ENCODE measurements around the gene CLEC17A.
A peak's percentile ranks its signal among the peaks of the same experiment; 100 is the strongest.
"Not testable (repeated sequence)": the region's sequence is repeated elsewhere in the genome, so short reads cannot be mapped to it uniquely, and the experiment has no call there.

Gene CLEC17A

GRCh38 chr19:14584372-14584771, 1.5 kb downstream of the CLEC17A start:
- DNase-seq: not testable (repeated sequence)

DNA sequence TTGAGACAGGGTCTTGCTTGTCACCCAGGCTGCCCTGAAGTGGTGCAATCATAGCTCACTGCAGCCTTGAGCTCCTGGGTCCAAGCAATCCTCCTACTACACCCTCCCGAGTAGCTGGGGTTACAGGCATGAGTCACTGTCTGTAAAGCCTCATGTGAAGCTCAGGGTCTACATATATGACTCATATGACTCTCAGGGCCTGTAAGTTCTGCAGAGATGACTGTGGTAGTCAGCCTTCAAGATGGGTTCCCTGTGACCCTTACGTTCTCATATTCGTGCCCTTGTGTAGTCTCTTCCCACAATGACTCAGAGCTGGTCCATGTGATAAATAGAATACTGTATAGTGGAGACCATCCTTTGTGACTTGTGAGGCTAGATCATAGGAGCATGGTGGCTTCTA, 2.3 kb downstream of the CLEC17A start:
- not testable (repeated sequence) for DNase-seq

- not testable (repeated sequence) for DNase-seq
Measured at GRCh38 chr19:14589433-14589832, 6.5 kb downstream of the CLEC17A start.

DNA sequence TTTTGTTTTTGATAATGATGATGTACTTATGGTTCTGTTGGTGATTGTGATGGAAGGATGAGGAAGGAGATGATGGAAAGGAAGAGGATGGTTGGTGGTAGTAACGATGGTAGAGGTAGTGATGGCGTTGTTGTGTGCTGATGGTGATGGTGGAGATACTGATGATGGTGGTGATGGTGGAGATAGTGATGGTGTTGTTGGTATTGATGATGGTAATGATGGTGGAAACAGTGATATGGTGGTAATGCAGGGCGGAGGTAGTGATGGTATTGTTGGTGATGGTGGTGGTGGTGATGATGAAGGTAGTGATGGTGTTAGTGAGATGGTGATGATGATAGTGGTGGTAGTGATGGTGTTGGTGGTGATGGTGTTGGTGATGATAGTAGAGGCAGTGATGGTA, 12.7 kb downstream of the CLEC17A start:
- DNase-seq: no peak

GRCh38 chr19:14599548-14600147, 16.8 kb downstream of the CLEC17A start:
- DNase-seq: no peak

DNA sequence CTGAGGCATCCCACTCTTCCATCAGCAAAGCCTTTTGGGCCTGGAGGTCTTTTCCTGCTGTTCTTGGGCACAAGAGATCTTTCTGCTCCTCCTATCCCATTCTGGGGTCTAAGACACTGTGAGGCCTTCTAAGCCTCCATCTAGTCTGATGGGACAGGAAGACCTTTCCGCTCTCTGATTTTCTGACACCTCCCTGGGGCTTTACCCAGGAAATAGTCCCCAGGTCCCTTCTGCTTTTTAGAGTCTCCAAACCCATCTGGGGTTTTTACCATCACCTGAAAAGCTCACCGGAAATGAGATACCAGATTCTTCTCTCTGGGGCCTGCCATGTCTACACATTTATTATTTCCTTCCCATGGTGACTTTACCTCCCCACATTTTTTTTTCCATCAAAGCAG, 21.1 kb downstream of the CLEC17A start:
- DNase-seq: no peak

DNA sequence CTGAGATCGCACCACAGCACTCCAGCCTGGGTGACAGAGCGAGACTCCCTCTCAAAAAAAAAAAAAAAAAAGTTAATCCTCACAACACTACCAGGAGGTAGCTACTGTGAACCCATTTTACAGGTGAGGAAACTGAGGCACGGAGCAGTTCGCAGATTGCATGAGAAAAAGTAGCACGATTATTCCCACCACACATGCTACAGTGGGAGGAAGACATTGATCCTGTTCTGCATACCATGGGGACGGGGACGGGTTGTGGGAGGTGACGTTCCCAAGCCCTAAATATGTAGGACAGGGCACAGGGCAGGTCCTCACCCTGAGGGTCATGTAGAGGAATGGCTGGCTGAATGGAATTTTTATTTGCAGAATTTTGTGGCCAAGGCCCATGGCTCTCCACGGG, 23.7 kb downstream of the CLEC17A start:
- no peak for DNase-seq

DNA sequence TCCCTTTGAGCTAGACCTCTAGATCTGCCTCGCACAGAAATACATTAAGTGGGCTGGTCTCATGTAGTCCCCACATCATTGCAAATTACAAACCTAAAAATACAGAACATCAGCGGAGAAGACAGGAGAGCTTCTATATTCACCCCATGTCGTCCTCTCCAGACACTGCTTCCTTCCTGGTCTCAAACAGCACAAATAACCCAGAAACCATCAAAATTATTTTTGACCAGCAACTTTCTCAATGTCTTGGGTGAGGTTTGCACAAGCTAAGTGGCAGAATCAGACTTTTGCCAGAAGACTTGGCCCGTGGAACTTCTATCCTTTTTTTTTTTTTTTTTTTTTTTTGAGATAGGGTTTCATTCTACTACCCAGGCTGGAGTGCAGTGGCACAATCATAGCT, 28.2 kb downstream of the CLEC17A start:
- no peak for DNase-seq

GRCh38 chr19:14612242-14612641, 29.4 kb downstream of the CLEC17A start:
- DNase-seq: not testable (repeated sequence)

- DNase-seq: no peak
Measured at GRCh38 chr19:14612657-14613056, 29.8 kb downstream of the CLEC17A start.

DNA sequence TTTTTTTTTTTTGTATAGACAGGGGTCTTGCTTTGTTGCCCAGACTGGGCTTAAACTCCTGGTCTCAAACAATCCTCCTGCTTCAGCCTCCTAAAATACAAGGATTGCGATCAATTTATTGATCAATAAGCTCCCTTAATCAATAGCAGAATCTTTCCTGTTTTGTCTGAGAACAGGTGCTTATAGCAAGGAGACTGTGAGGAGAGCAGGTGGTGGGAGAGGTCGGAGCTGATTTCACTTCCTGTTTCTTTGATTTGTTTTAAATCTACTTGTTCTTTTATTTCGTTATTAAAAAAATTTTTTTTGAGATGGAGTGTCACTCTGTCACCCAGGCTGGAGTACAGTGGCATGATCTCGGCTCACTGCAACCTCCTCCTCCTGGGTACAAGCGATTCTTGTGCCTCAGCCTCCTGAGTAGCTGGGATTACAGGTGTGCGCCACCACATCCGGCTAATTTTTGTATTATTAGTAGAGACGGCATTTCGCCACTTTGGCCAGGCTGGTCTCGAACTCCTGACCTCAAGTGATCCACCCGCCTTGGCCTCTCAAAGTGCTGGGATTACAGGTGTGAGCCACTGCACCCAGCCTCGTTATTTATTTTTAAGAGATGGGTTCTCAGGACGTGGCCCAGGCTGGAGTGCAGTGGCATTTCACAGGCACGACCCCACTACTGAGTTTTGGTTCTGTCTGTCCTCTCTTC, 30.7 kb downstream of the CLEC17A start:
- DNase-seq: not testable (repeated sequence)

DNA sequence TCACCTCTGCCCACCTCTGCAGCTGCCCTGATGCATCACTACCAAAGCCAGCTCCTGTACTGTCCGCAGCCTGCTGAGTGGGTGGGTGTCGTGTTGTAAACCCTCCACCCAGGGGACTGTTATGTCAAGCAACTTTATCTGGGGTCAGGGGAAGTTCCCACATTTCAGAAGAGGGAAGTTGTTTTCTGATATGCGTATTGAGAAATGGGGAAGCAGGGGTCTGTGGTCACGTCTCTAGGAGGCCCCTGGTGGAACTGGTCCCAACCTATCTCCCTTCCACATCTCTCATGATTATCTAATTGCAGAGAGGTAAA, 31.2 kb downstream of the CLEC17A start:
- no peak for DNase-seq

DNA sequence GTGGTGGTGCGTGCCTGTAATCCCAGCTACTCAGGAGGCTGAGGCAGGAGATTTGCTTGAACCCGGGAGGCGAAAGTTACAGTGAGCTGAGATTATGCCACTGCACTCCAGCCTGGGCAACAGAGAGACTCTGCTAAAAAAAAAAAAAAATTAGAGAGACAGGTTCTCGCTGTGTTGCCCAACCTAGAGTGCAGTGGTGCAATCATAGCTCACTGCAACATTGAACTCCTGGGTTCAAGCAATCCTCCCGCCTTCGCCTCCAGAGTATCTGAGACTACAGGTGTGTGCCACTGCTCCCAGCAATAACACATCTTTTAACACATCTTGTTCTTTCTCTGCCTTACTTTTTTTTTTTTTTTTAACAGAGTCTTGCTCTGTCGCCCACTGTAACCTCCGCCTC, 32.7 kb downstream of the CLEC17A start:
- DNase-seq: no peak

DNA sequence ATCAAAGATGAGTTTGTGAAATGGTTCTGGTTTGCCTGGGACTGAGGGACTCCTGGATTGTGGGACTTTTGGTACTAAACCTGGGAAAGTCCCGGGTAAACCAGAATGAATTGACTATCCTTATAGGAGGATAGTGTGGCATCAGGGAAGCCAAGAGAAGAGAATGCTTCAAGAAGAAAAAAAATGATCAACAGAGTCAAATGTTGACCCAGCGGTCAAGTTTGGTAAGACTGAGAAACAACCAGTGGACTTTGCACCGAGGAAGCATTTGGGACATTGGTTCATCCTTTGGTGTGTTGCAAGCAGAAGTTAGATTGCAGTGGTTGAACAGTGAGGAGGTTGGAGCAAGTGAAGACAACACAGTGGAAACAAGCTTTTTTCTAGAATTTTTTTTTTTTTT, 33.5 kb downstream of the CLEC17A start:
- no peak for DNase-seq

DNA sequence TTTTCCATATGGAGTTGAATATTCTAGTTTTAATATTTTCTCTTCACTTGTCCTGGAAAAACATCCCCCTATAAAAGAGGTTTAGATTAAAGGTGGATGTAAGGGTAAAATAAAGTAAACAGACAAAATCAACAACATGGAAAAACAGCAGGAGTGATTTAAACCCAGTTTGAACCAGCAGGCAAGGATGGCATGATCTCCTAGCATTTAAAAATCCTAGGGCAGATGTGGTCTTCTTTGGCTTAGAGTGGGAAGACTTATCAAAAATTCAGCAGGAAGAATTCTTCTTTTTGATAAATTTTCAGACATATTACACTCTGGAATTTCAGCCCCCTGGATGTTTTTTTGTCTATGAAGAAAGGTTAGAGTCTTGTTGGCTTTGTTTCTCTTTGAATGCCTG, 36.5 kb downstream of the CLEC17A start:
- DNase-seq: no peak

- DNase-seq: not testable (repeated sequence)
Measured at GRCh38 chr19:14624491-14624890, 41.6 kb downstream of the CLEC17A start.

DNA sequence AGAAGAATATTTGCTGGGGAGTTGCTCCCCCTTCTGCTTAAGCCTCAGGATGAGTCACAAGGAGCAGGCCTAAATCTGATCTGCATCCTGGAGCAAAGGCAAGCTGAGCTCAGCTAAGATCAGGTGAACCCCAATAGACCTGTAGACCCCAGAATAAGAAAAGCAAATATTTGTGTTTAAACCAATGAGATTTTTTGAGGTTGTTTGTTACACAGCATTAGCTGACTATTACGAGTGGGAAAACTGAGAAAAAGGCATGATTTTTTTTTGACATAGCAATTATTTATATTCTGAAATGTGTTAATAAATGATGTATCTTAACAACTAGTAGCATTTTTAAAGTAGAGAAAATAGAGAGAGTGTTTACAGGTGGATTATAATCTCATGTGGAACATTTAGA, 46.7 kb downstream of the CLEC17A start:
- DNase-seq: no peak

- DNase-seq: peak; percentile 2 to 36
Measured at GRCh38 chr19:14632286-14632685, 49.4 kb downstream of the CLEC17A start.

DNA sequence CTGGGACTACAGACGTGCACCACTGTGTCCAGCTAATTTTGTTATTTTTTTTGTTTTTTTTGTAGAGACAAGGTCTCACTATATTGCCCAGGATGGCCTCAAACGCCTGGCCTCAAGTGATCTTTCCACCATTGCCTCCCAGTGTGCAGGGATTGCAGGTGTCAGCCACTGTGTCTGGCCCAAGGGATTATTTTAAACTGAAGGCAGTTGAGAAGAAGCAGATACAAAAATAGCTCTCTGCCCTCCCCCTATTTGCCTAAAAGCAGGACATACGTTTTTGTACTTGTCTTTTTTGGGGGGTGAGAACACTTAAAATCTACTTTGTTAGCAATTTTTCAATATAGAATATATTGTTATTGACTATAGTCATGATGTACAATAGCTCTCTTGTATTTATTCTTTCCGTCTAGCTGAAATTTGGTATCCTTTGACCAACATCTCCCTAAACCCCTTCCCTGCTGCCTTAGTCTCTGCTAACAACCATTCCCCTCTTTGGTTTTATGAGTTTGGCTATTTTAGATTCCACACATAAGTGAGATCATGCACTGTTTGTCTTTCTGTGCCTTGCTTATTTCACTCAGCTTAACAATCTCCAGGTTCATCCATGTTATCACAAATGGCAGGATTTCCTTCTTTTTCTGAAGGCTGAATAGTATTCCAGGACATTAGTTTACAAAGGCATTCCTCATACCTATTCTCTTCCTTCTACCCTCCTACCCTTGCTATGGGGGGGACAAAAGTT, 56.8 kb downstream of the CLEC17A start:
- no peak for DNase-seq

- no peak for DNase-seq
Measured at GRCh38 chr19:14648506-14648905, 65.6 kb downstream of the CLEC17A start.

GRCh38 chr19:14649020-14649419, 66.1 kb downstream of the CLEC17A start:
- no peak for DNase-seq

GRCh38 chr19:14650161-14650560, 67.3 kb downstream of the CLEC17A start:
- DNase-seq: no peak

- DNase-seq: no peak
Measured at GRCh38 chr19:14654786-14655560, 72.1 kb downstream of the CLEC17A start.

DNA sequence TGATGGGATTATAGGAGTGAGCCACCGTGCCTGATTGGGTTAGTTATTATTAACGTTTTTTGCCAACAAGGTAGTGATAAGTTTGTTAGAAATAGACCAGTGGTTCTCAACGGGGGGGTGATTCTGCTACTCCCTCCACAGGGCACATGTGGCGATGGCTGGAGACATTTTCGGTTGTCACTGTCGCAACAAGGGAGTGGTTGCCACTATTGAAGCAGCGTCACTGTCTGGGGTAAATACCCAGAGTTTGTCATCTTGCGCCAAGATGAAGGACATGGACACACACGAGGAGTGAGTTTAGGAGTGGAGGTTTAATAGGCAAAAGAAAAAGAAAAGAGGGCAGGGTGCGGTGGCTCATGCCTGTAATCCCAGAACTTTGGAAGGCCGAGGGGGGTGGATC, 72.8 kb downstream of the CLEC17A start:
- no peak for DNase-seq
